Progenitor cell of endocrine pancreas (in vitro differentiated cells): Measurements from ENCODE around the gene LRRC8B. TPM values are rescaled to one million over a fixed set of nuclear protein-coding genes. Genes with fewer than 3 reads are reported as not detected.
A peak's percentile ranks its signal among the peaks of the same experiment; 100 is the strongest.
"Not testable (repeated sequence)": the region's sequence is repeated elsewhere in the genome, so short reads cannot be mapped to it uniquely, and the experiment has no call there.

Experiments used
- DNase-seq: peaks from one replicate; pipeline ENCODE4 v3.0.0; 2021; ENCODE audit warnings: low spot score; ENCODE audit not compliant: unreplicated experiment
- H3K27ac Mint-ChIP-seq: 2 replicates; pipeline ENCODE4 v1.8.0; 2021; ENCODE audit warnings: mild to moderate bottlenecking, moderate library complexity, mixed read lengths
- H3K27me3 Mint-ChIP-seq: 2 replicates; pipeline ENCODE4 v1.8.0; 2021; ENCODE audit warnings: mixed read lengths
- H3K36me3 Mint-ChIP-seq: 2 replicates; pipeline ENCODE4 v1.8.0; 2022; ENCODE audit warnings: mixed read lengths; ENCODE audit not compliant: insufficient read depth
- H3K4me1 Mint-ChIP-seq: 2 replicates; pipeline ENCODE4 v1.8.0; 2021; ENCODE audit warnings: low read depth, mixed read lengths
- H3K4me3 Mint-ChIP-seq: 2 replicates; pipeline ENCODE4 v1.8.0; 2021; ENCODE audit warnings: low read depth, mild to moderate bottlenecking, moderate library complexity, mixed read lengths
- H3K9me3 Mint-ChIP-seq: 2 replicates; pipeline ENCODE4 v1.8.0; 2021; ENCODE audit warnings: low read depth, mixed read lengths
- CTCF ChIP-seq: fragments of 200-600 bp; sonication (generic); IDR thresholded peaks from one replicate; pipeline ENCODE4 v1.5.0; 2021; ENCODE audit warnings: antibody characterized with exemption, mild to moderate bottlenecking; ENCODE audit not compliant: unreplicated experiment
- total RNA-seq: library from RNA; stranded (reverse); gene quantifications from 2 replicates; pipeline ENCODE4 v1.2.1, GENCODE V29; 2021

LRRC8B gene
- total RNA-seq, 1 donor from 2014 or later: 22.2 TPM

GRCh38 chr1:89627596-89627962, 103.0 kb downstream of the LRRC8B start:
- no peaks in the 10 kb centered on the region for H3K27me3 Mint-ChIP-seq
- H3K4me1 Mint-ChIP-seq: peaks cover 18% of the 10 kb centered on the region
- H3K27ac Mint-ChIP-seq: no peak overlapping the region
- TF ChIP-seq CTCF: no peak
- DNase-seq: no peak
- H3K4me3 Mint-ChIP-seq: no peak overlapping the region
- no peaks in the 10 kb centered on the region for H3K36me3 Mint-ChIP-seq
- H3K9me3 Mint-ChIP-seq: no peaks in the 10 kb centered on the region

- Mint-ChIP-seq H3K4me3 (no peak overlapping the region), H3K4me1 (peaks cover 23% of the 10 kb centered on the region), H3K9me3 (no peaks in the 10 kb centered on the region)
Measured at GRCh38 chr1:89629146-89629545, 104.5 kb downstream of the LRRC8B start.

GRCh38 chr1:89629600-89629999, 105.0 kb downstream of the LRRC8B start:
- H3K4me3 Mint-ChIP-seq, H3K27me3 Mint-ChIP-seq, H3K27ac Mint-ChIP-seq, H3K9me3 Mint-ChIP-seq, H3K36me3 Mint-ChIP-seq, DNase-seq: not testable (repeated sequence)
- peaks cover 25% of the 10 kb centered on the region for H3K4me1 Mint-ChIP-seq

More at GRCh38 chr1:89629146-89629545, 104.5 kb downstream of the LRRC8B start:
- Mint-ChIP-seq H3K27me3 (peaks cover 4% of the 10 kb centered on the region), H3K27ac (no peak overlapping the region), H3K36me3 (no peaks in the 10 kb centered on the region)
- no peak for DNase-seq
- TF ChIP-seq CTCF: no peak

GRCh38 chr1:89630048-89630447, 105.4 kb downstream of the LRRC8B start:
- no peak for DNase-seq
- Mint-ChIP-seq H3K9me3 (no peaks in the 10 kb centered on the region), H3K27ac (no peak overlapping the region), H3K36me3 (no peaks in the 10 kb centered on the region), H3K4me3 (no peak overlapping the region), H3K4me1 (peaks cover 27% of the 10 kb centered on the region), H3K27me3 (peaks cover 11% of the 10 kb centered on the region)
- no peak for TF ChIP-seq CTCF

GRCh38 chr1:89631816-89632656, 107.4 kb downstream of the LRRC8B start:
- TF ChIP-seq CTCF: no peak
- Mint-ChIP-seq H3K9me3 (no peaks in the 10 kb centered on the region), H3K4me3 (peak overlapping the region; percentile 91), H3K27me3 (peaks cover 20% of the 10 kb centered on the region), H3K27ac (peak overlapping the region; percentile 96), H3K36me3 (no peaks in the 10 kb centered on the region), H3K4me1 (peaks cover 21% of the 10 kb centered on the region)
- DNase-seq: no peak
